IPS-18a (cell line): ENCODE measurements around the gene ITGB1.
"Not testable (repeated sequence)": the region's sequence is repeated elsewhere in the genome, so short reads cannot be mapped to it uniquely, and the experiment has no call there.

Source experiments
- H3K27ac ChIP-seq: one replicate; pipeline ENCODE4 v1.5.1; 2013; ENCODE audit warnings: low read length
- H3K27me3 ChIP-seq: one replicate; pipeline ENCODE4 v1.6.1; 2013; ENCODE audit warnings: mild to moderate bottlenecking, low read length; ENCODE audit not compliant: control insufficient read depth, insufficient read depth
- H3K36me3 ChIP-seq: one replicate; pipeline ENCODE4 v1.6.1; 2013; ENCODE audit warnings: low read depth, low read length; ENCODE audit not compliant: control insufficient read depth
- H3K4me1 ChIP-seq: one replicate; pipeline ENCODE4 v1.6.1; 2013; ENCODE audit warnings: low read depth, low read length; ENCODE audit not compliant: control insufficient read depth
- H3K4me3 ChIP-seq: one replicate; pipeline ENCODE4 v1.5.1; 2013; ENCODE audit warnings: low read length
- H3K9ac ChIP-seq: one replicate; pipeline ENCODE4 v1.6.1; 2013; ENCODE audit warnings: mild to moderate bottlenecking, low read length, moderate library complexity
- H3K9me3 ChIP-seq: one replicate; pipeline ENCODE4 v1.6.1; 2013; ENCODE audit warnings: low read depth, low read length; ENCODE audit not compliant: control insufficient read depth

The ITGB1 gene

GRCh38 chr10:32977846-32978809, 20.1 kb upstream of the ITGB1 start:
- not testable (repeated sequence) for H3K9me3 ChIP-seq, H3K4me3 ChIP-seq, H3K36me3 ChIP-seq, H3K27ac ChIP-seq, H3K27me3 ChIP-seq, H3K9ac ChIP-seq, H3K4me1 ChIP-seq

- no peak overlapping the region for H3K27ac ChIP-seq
- no peak overlapping the region for H3K9ac ChIP-seq
- peaks cover 4% of the 10 kb centered on the region for H3K27me3 ChIP-seq
Observed at GRCh38 chr10:32976338-32976737, 18.3 kb upstream of the ITGB1 start.

GRCh38 chr10:32972929-32973328, 14.9 kb upstream of the ITGB1 start:
- H3K4me1 ChIP-seq = peaks cover 19% of the 10 kb centered on the region

More at GRCh38 chr10:32976338-32976737, 18.3 kb upstream of the ITGB1 start:
- Histone ChIP-seq H3K4me1 (peaks cover 17% of the 10 kb centered on the region), H3K9me3 (no peaks in the 10 kb centered on the region), H3K4me3 (no peak overlapping the region), H3K36me3 (no peaks in the 10 kb centered on the region)

DNA sequence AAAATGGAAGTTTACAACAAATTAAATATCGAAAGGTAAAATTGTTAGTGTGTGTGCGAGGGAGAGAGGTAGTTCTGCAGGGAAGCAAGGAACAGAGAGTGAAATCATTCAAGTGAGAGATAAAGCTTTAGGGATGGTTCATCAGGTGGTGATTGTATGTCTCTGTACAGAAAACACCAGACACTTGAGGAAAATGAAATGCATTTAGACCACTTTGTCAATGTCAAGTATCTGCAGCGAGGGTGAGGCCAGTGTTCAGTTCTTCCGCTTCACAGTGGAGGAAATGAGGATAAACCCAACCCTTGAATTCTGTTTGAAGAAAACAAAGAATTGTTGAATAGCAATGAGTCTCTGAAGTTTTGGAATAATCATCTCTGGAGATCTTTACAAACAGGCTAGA, 14.4 kb upstream of the ITGB1 start:
- H3K9me3 ChIP-seq = no peaks in the 10 kb centered on the region
- H3K4me1 ChIP-seq = peaks cover 19% of the 10 kb centered on the region
- no peaks in the 10 kb centered on the region for H3K36me3 ChIP-seq
- H3K4me3 ChIP-seq = no peak overlapping the region
- H3K27me3 ChIP-seq = no peaks in the 10 kb centered on the region
- no peak overlapping the region for H3K9ac ChIP-seq
- H3K27ac ChIP-seq = no peak overlapping the region

More at GRCh38 chr10:32972929-32973328, 14.9 kb upstream of the ITGB1 start:
- Histone ChIP-seq H3K9ac (no peak overlapping the region), H3K27me3 (no peaks in the 10 kb centered on the region), H3K4me3 (no peak overlapping the region), H3K9me3 (no peaks in the 10 kb centered on the region), H3K27ac (no peak overlapping the region), H3K36me3 (no peaks in the 10 kb centered on the region)

DNA sequence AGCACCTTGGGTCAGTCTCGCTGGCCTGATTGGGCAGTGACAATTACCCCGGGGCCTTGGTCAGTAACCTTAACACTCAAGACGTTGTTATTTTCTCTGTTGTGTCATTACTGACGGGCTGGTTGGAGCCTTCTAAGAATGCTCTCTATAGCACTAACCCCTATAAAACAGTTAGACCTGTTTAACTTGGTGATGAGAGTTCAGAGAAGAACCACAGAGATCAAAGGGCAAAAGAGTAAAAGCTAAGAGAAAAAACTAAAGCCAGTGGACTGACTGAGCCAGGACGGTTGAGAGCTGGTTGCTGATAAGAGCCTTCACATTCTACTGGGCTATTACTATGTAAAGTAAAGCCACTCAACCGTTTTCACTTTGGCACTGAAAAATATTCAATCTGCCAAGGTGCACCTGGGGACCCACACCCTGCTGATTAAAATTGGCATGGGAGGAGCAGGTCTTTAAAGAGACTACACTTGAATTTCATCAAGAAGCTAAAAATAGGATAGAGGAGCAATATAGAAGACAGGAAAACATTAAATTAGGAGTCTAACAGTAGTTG, 13.6 kb upstream of the ITGB1 start:
- Histone ChIP-seq H3K4me1 (peaks cover 19% of the 10 kb centered on the region), H3K9ac (no peak overlapping the region), H3K4me3 (no peak overlapping the region), H3K36me3 (no peaks in the 10 kb centered on the region), H3K9me3 (no peaks in the 10 kb centered on the region), H3K27ac (no peak overlapping the region), H3K27me3 (no peaks in the 10 kb centered on the region)

DNA sequence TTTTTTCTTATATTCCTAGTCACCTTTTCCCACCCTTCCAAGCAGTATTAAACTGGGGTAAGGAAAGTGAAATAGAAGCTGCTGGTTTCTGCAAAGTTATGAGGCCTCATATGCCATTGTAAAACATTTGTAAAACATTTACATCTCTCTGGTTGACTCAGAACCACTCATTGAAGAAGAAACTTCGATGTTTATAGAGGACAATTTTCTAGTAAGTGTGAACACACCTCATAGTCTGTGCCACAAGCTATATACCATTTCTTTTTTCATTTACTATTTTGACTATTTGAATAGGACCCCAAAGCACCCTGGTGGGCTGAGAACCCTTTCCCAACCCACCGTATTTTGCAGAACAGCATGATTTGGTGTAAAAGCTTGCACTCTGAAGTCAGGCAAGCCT, 12.9 kb upstream of the ITGB1 start:
- Histone ChIP-seq H3K9me3 (no peaks in the 10 kb centered on the region), H3K4me1 (peaks cover 19% of the 10 kb centered on the region), H3K9ac (no peak overlapping the region), H3K27me3 (no peaks in the 10 kb centered on the region), H3K4me3 (no peak overlapping the region), H3K27ac (no peak overlapping the region), H3K36me3 (no peaks in the 10 kb centered on the region)

GRCh38 chr10:32964270-32964669, 6.2 kb upstream of the ITGB1 start:
- no peak overlapping the region for H3K27ac ChIP-seq
- no peaks in the 10 kb centered on the region for H3K9me3 ChIP-seq
- H3K27me3 ChIP-seq = no peaks in the 10 kb centered on the region
- H3K36me3 ChIP-seq = no peaks in the 10 kb centered on the region
- no peak overlapping the region for H3K9ac ChIP-seq
- peaks cover 33% of the 10 kb centered on the region for H3K4me1 ChIP-seq
- no peak overlapping the region for H3K4me3 ChIP-seq

GRCh38 chr10:32963096-32963495, 5.1 kb upstream of the ITGB1 start:
- H3K9me3 ChIP-seq = no peaks in the 10 kb centered on the region
- H3K4me1 ChIP-seq = peaks cover 39% of the 10 kb centered on the region
- H3K4me3 ChIP-seq = no peak overlapping the region
- H3K9ac ChIP-seq = no peak overlapping the region
- H3K36me3 ChIP-seq = no peaks in the 10 kb centered on the region
- no peaks in the 10 kb centered on the region for H3K27me3 ChIP-seq
- H3K27ac ChIP-seq = no peak overlapping the region

DNA sequence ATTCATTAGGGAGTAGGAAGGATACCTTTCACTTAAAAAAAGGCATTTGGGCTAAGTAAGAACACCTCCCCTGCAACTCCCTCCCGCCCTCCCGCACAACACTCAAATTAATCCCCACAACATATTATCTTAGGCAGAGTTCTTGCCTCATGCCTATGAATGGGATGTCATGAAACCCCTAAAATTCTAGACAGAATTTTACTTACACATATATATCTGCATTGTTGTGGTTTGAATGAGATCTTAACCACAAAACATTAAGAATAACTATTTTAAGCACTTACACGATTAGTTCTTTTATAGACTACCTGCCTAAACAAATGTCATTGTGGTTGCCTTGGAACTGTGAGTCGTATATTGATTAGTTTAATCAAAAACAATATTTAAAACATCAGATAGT, 4.5 kb upstream of the ITGB1 start:
- Histone ChIP-seq H3K27me3 (no peaks in the 10 kb centered on the region), H3K4me1 (peaks cover 39% of the 10 kb centered on the region), H3K4me3 (no peak overlapping the region), H3K27ac (no peak overlapping the region), H3K9me3 (no peaks in the 10 kb centered on the region), H3K9ac (peak overlapping the region; percentile 34), H3K36me3 (no peaks in the 10 kb centered on the region)

DNA sequence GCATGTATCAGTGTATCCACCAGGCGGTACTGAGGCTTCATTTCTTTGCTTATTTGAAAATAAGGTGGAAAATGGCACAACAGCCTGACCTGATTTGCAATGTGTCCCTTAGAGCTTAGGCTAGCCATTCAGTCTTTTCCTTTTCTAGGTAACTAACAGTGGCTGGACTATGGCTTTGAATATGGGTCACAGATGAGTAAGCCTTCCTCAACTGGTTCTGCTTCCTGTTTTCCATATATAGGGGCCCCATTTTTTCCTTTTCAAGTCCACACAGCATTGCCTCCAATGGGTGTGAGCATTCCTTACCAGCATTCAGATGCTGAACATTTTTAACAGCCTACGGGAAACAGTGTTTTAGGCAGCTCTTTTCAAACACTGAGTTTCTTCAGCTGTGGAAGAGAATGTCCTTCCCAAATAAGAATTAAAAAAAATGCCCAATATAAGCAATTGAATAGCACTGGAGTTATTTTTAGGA, 3.9 kb upstream of the ITGB1 start:
- H3K4me1 ChIP-seq = peaks cover 39% of the 10 kb centered on the region
- no peaks in the 10 kb centered on the region for H3K27me3 ChIP-seq
- peak overlapping the region; percentile 34 for H3K9ac ChIP-seq
- H3K4me3 ChIP-seq = peak overlapping the region; percentile 28
- no peaks in the 10 kb centered on the region for H3K9me3 ChIP-seq
- no peak overlapping the region for H3K27ac ChIP-seq
- no peaks in the 10 kb centered on the region for H3K36me3 ChIP-seq

DNA sequence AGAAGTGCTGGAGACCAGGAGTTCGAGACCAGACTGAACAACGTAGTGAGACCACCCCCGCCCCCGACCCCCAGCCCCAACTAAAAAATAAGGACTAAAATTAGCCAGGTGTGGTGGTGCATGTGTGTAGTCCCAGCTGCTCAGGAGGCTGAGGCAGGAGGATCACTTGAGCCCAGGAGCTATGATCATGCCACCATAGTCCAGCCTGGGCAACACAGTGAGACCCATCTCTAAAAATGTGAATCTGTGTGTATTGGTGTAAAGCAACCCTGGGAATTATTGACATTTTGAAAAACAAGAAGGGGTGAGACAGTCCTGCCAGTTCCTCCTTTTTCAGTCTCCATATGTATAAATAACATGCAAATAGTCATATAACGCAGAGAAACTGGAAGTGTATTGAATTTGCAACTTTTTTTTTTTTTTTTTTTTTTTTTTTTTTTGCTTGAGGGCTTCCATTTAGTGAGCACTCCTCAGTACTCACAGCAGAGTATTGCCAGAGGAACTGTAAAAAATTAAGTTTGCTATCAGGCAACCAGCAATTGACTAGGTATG, 3.4 kb upstream of the ITGB1 start:
- no peaks in the 10 kb centered on the region for H3K36me3 ChIP-seq
- H3K4me3 ChIP-seq = peak overlapping the region; percentile 28
- no peaks in the 10 kb centered on the region for H3K27me3 ChIP-seq
- H3K9me3 ChIP-seq = no peaks in the 10 kb centered on the region
- peaks cover 42% of the 10 kb centered on the region for H3K4me1 ChIP-seq
- H3K9ac ChIP-seq = peak overlapping the region; percentile 34
- no peak overlapping the region for H3K27ac ChIP-seq
